IMR-90 (cell line): ENCODE results near the gene DLX3. TPM values are rescaled to one million over a fixed set of nuclear protein-coding genes. Genes with fewer than 3 reads are reported as not detected.

ENCODE experiments used
- ATAC-seq: fragments of 200-7000 bp; cut with Tn5 transposase; 2 replicates; pipeline ENCODE4 v1.9.1; 2020; ENCODE audit warnings: low read depth, mild to moderate bottlenecking, moderate library complexity
- BruUV-seq: library from RNA; stranded (reverse); fragments of 400-500 nt; replicated peaks from 2 replicates; lab custom pipeline; 2021; lab: Mats Ljungman, UMichigan
- CTCF ChIA-PET: fragments of 300-600 bp; formaldehyde crosslinking; extraction: SDS; loops from one replicate; lab custom pipeline; 2021; ENCODE audit warnings: antibody characterized with exemption; lab: Yijun Ruan, JAX
- POLR2A ChIA-PET: fragments of 300-600 bp; sonication (Branson Sonifier 250); formaldehyde crosslinking; loops from one replicate; lab custom pipeline; 2022; ENCODE audit warnings: antibody characterized with exemption; ENCODE audit not compliant: unreplicated experiment; lab: Charles Lee
- DNase-seq: peaks from one replicate; pipeline ENCODE4 v3.0.0; 2013
- H2AFZ ChIP-seq: replicated peaks from 2 replicates; pipeline ENCODE3; 2013; ENCODE audit warnings: low read length, mild to moderate bottlenecking; ENCODE audit not compliant: poor library complexity
- H2AK5ac ChIP-seq: 2 replicates; pipeline ENCODE4 v1.6.1; 2013; ENCODE audit warnings: low read depth, low read length, inconsistent platforms
- H2AK9ac ChIP-seq: replicated peaks from 2 replicates; pipeline ENCODE3; 2013; ENCODE audit warnings: mild to moderate bottlenecking, low read depth, low read length, moderate library complexity; ENCODE audit not compliant: poor library complexity
- H2BK120ac ChIP-seq: 2 replicates; pipeline ENCODE4 v1.6.1; 2013; ENCODE audit warnings: low read depth, low read length, inconsistent platforms
- H2BK15ac ChIP-seq: 3 replicates; pipeline ENCODE4 v1.6.1; 2013; ENCODE audit warnings: low read depth, low read length, inconsistent platforms
- H2BK20ac ChIP-seq: 2 replicates; pipeline ENCODE4 v1.6.1; 2013; ENCODE audit warnings: low read depth, mild to moderate bottlenecking, inconsistent platforms, low read length, moderate library complexity
- H2BK5ac ChIP-seq: 2 replicates; pipeline ENCODE4 v1.6.1; 2013; ENCODE audit warnings: mild to moderate bottlenecking, low read depth, low read length, inconsistent platforms; ENCODE audit not compliant: poor library complexity, severe bottlenecking
- H3K14ac ChIP-seq: replicated peaks from 2 replicates; pipeline ENCODE4 v1.6.1; 2013; ENCODE audit warnings: low read depth, low read length, inconsistent platforms
- H3K18ac ChIP-seq: 2 replicates; pipeline ENCODE4 v1.6.1; 2013; ENCODE audit warnings: low read depth, low read length, control low read depth
- H3K23ac ChIP-seq: 2 replicates; pipeline ENCODE4 v1.6.1; 2013; ENCODE audit warnings: low read depth, low read length, inconsistent platforms
- H3K27ac ChIP-seq: 2 replicates; pipeline ENCODE4 v1.5.1; 2013; ENCODE audit warnings: mild to moderate bottlenecking, control low read depth, low read length; ENCODE audit not compliant: insufficient read depth
- H3K27me3 ChIP-seq: 2 replicates; pipeline ENCODE4 v1.6.1; 2013; ENCODE audit warnings: low read length; ENCODE audit not compliant: control insufficient read depth, insufficient read depth
- H3K36me3 ChIP-seq: 2 replicates; pipeline ENCODE4 v1.6.1; 2013; ENCODE audit warnings: low read length, mixed read lengths; ENCODE audit not compliant: control insufficient read depth, insufficient read depth
- H3K4ac ChIP-seq: 2 replicates; pipeline ENCODE4 v1.6.1; 2013; ENCODE audit warnings: low read depth, low read length, inconsistent platforms
- H3K4me1 ChIP-seq: 2 replicates; pipeline ENCODE4 v1.6.1; 2013; ENCODE audit warnings: low read length, mixed read lengths; ENCODE audit not compliant: control insufficient read depth, insufficient read depth
- H3K4me2 ChIP-seq: 2 replicates; pipeline ENCODE4 v1.6.1; 2013; ENCODE audit warnings: low read depth, mild to moderate bottlenecking, control low read depth, low read length, moderate library complexity
- H3K4me3 ChIP-seq: 2 replicates; pipeline ENCODE4 v1.5.1; 2013; ENCODE audit warnings: low read depth, mild to moderate bottlenecking, control low read depth, low read length, moderate library complexity; ENCODE audit not compliant: insufficient read depth
- H3K56ac ChIP-seq: 2 replicates; pipeline ENCODE4 v1.6.1; 2013; ENCODE audit warnings: low read length, inconsistent platforms; ENCODE audit not compliant: insufficient read depth; ENCODE audit errors: extremely low read depth
- H3K79me1 ChIP-seq, 2 experiments: 2 replicates each; pipeline ENCODE4 v1.6.1; 2013; ENCODE audit warnings: low read length in 2 of 2, inconsistent platforms in 1 of 2, low read depth in 1 of 2
- H3K9ac ChIP-seq: 2 replicates; pipeline ENCODE4 v1.6.1; 2013; ENCODE audit warnings: low read depth, low read length, control low read depth
- H3K9me1 ChIP-seq: 2 replicates; pipeline ENCODE4 v1.6.1; 2013; ENCODE audit warnings: low read length, inconsistent platforms; ENCODE audit not compliant: insufficient read depth
- H3K9me3 ChIP-seq: 2 replicates; pipeline ENCODE4 v1.6.1; 2013; ENCODE audit warnings: low read length; ENCODE audit not compliant: control insufficient read depth, insufficient read depth
- H4K20me1 ChIP-seq: 2 replicates; pipeline ENCODE4 v1.6.1; 2013; ENCODE audit warnings: low read length, inconsistent platforms; ENCODE audit not compliant: insufficient read depth
- H4K5ac ChIP-seq: 2 replicates; pipeline ENCODE4 v1.6.1; 2013; ENCODE audit warnings: mild to moderate bottlenecking, low read depth, low read length, control low read depth
- H4K8ac ChIP-seq, 2 experiments: 2 replicates each; pipeline ENCODE4 v1.6.1; 2013; ENCODE audit warnings: low read depth in 2 of 2, low read length in 2 of 2, control low read depth in 1 of 2, inconsistent platforms in 1 of 2
- H4K91ac ChIP-seq: 2 replicates; pipeline ENCODE4 v1.6.1; 2013; ENCODE audit warnings: low read depth, low read length, inconsistent platforms; ENCODE audit not compliant: insufficient read depth
- CTCF ChIP-seq: conservative IDR thresholded peaks from 2 replicates; pipeline ENCODE4 v1.5.1; 2012; ENCODE audit warnings: mild to moderate bottlenecking, low read depth, low read length, improper control_type of control experiment
- MAZ ChIP-seq: IDR thresholded peaks from 2 replicates; pipeline ENCODE4 v1.6.1; 2012; ENCODE audit warnings: low read depth, mild to moderate bottlenecking, low read length, improper control_type of control experiment, moderate library complexity, borderline replicate concordance
- NFE2L2 ChIP-seq: fragments of 150-350 bp; IDR thresholded peaks from 2 replicates; pipeline ENCODE4 v1.6.1; 2016; ENCODE audit warnings: low read depth, mild to moderate bottlenecking, low read length
- POLR2A ChIP-seq: IDR thresholded peaks from 2 replicates; pipeline ENCODE4 v1.6.1; 2012; ENCODE audit warnings: mild to moderate bottlenecking, low read depth, low read length
- RAD21 ChIP-seq: IDR thresholded peaks from 2 replicates; pipeline ENCODE4 v1.6.1; 2012; ENCODE audit warnings: low read length, improper control_type of control experiment
- WGBS, 2 experiments: methylation state at CpG; one replicate each; pipeline versions ENCODE4 v1.1.5 to v1.1.7; 2013; ENCODE audit warnings: missing lambda C conversion rate in 2 of 2; ENCODE audit not compliant: insufficient read length in 1 of 2; ENCODE audit errors: extremely low coverage in 2 of 2; 5-methylcytosine and 5-hydroxymethylcytosine counted together
- dilution Hi-C: fragments of 300-500 bp; cut with HindIII; formaldehyde crosslinking; loops from one replicate; pipeline ENCODE4 v1.14.3; 2018; ENCODE audit warnings: low sequenced_read_pairs; ENCODE audit not compliant: unreplicated experiment
- in situ Hi-C: fragments of 300-500 bp; cut with MboI; formaldehyde crosslinking; loops from 3 replicates; pipeline ENCODE4 v1.14.3; 2019; ENCODE audit warnings: low sequenced_read_pairs, inconsistent platforms, mixed read lengths
- intact Hi-C: fragments of 100-400 bp; cut with micrococcal nuclease; formaldehyde crosslinking; loops from 2 replicates; pipeline ENCODE4 v1.10.0; 2022
- polyA plus RNA-seq, 3 experiments: library from polyadenylated mRNA; depleted of rRNA; stranded (reverse); fragments of >200 nt; gene quantifications; 2 replicates each; pipeline ENCODE4 v1.2.3, GENCODE V29; 2012; ENCODE audit warnings: low replicate concordance in 1 of 3
- total RNA-seq: library from RNA; depleted of rRNA; stranded (reverse); fragments of >200 nt; gene quantifications from 2 replicates; pipeline ENCODE4 v1.2.3, GENCODE V29; 2012

Gene DLX3
- total and polyA plus RNA-seq, 2 of the 4 experiments (the other 2 are of a cell fraction), result not detected

- H2BK15ac ChIP-seq, result no peak overlapping the region
- ChIA-PET CTCF (no interaction called here), POLR2A (no interaction called here)
- no peak overlapping the region for H3K18ac ChIP-seq
- H3K56ac ChIP-seq, result no peak overlapping the region
- H4K8ac ChIP-seq, result no peak overlapping the region
- H3K79me1 ChIP-seq, result no peaks in the 10 kb centered on the region
- DNase-seq (no peak), ATAC-seq (no peak)
- H3K4ac ChIP-seq, result no peak overlapping the region
- no peak overlapping the region for H3K27ac ChIP-seq
- 0 out of 2 replicates have a peak, but pooled peaks cover 3% of the 10 kb centered on the region for H4K20me1 ChIP-seq
- BruUV-seq, result no TSS peak
- H2AK9ac ChIP-seq, result no peak overlapping the region
- H3K4me3 ChIP-seq, result no peak overlapping the region
- peaks cover 98% of the 10 kb centered on the region for H3K27me3 ChIP-seq
- no peak overlapping the region for H2BK5ac ChIP-seq
- H2AK5ac ChIP-seq, result no peak overlapping the region
- no peak overlapping the region for H2AFZ ChIP-seq
- H3K14ac ChIP-seq, result no peak overlapping the region
- dilution Hi-C loops (no loop called here), intact Hi-C loops (no loop called here), in situ Hi-C loops (loop anchor here (10.0 kb wide), 1 partner anchor 286 kb away; the partner anchor contains the start of gene SLC35B1)
- no peak overlapping the region for H3K23ac ChIP-seq
- TF ChIP-seq CTCF (no peak), POLR2A (no peak), MAZ (no peak), RAD21 (no peak), NFE2L2 (no peak)
- H3K9ac ChIP-seq, result no peak overlapping the region
- H3K4me1 ChIP-seq, result peaks cover 3% of the 10 kb centered on the region; the same call in 1 of the 2 replicates
- H4K5ac ChIP-seq, result no peak overlapping the region
- peaks cover 2% of the 10 kb centered on the region; the same call in 1 of the 2 replicates for H3K9me3 ChIP-seq
- H3K4me2 ChIP-seq, result no peak overlapping the region
- no peaks in the 10 kb centered on the region for H3K9me1 ChIP-seq
- no peak overlapping the region for H2BK120ac ChIP-seq
- no peak overlapping the region for H4K91ac ChIP-seq
- 40% methylated on average over 3 of the region's 8 CpGs; no CpG with 5 or more reads in 1 of the 2 experiments for WGBS, 2 experiments
- H3K36me3 ChIP-seq, result no peaks in the 10 kb centered on the region
- H2BK20ac ChIP-seq, result no peak overlapping the region
Observed at GRCh38 chr17:49990921-49991320, 4.1 kb downstream of the DLX3 start.
